H9 (cell line): ENCODE data around the gene LYSMD2. TPM values are rescaled to one million over a fixed set of nuclear protein-coding genes. Genes with fewer than 3 reads are reported as not detected.

Source experiments
- DNase-seq: peaks from one replicate; pipeline ENCODE4 v3.0.0-alpha.2; 2017
- H2AFZ ChIP-seq: one replicate; pipeline ENCODE4 v1.6.1; 2013; ENCODE audit warnings: mild to moderate bottlenecking, low read length, control low read depth, moderate library complexity
- H2AK5ac ChIP-seq: 2 replicates; pipeline ENCODE4 v1.6.1; 2013; ENCODE audit warnings: low read length, control low read depth, mixed read lengths; ENCODE audit not compliant: insufficient read length
- H2BK120ac ChIP-seq: one replicate; pipeline ENCODE4 v1.6.1; 2013; ENCODE audit warnings: low read depth, mild to moderate bottlenecking, low read length, control low read depth, inconsistent platforms; ENCODE audit not compliant: poor library complexity, severe bottlenecking
- H2BK12ac ChIP-seq: 2 replicates; pipeline ENCODE4 v1.6.1; 2013; ENCODE audit warnings: low read length, control low read depth, mixed read lengths, low read depth; ENCODE audit not compliant: insufficient read length
- H2BK15ac ChIP-seq: 2 replicates; pipeline ENCODE4 v1.6.1; 2013; ENCODE audit warnings: low read depth, low read length, control low read depth
- H2BK20ac ChIP-seq: one replicate; pipeline ENCODE4 v1.6.1; 2013; ENCODE audit warnings: low read depth, mild to moderate bottlenecking, low read length, control low read depth, inconsistent platforms; ENCODE audit not compliant: poor library complexity, severe bottlenecking
- H2BK5ac ChIP-seq: 2 replicates; pipeline ENCODE4 v1.6.1; 2013; ENCODE audit warnings: low read length, control low read depth, mixed read lengths; ENCODE audit not compliant: insufficient read length
- H3K14ac ChIP-seq: 2 replicates; pipeline ENCODE4 v1.6.1; 2013; ENCODE audit warnings: low read length, control low read depth; ENCODE audit not compliant: insufficient read depth
- H3K18ac ChIP-seq: 2 replicates; pipeline ENCODE4 v1.6.1; 2013; ENCODE audit warnings: low read depth, mild to moderate bottlenecking, mixed read lengths, low read length, control low read depth; ENCODE audit not compliant: insufficient read length
- H3K23ac ChIP-seq: 2 replicates; pipeline ENCODE4 v1.6.1; 2013; ENCODE audit warnings: low read length, control low read depth, mixed read lengths, low read depth; ENCODE audit not compliant: insufficient read length
- H3K23me2 ChIP-seq: 2 replicates; pipeline ENCODE4 v1.6.1; 2013; ENCODE audit warnings: low read depth, mild to moderate bottlenecking, mixed read lengths, low read length, control low read depth; ENCODE audit not compliant: insufficient read length, poor library complexity, severe bottlenecking
- H3K27ac ChIP-seq: 2 replicates; pipeline ENCODE4 v1.5.1; 2013; ENCODE audit warnings: low read length, control low read depth, mixed read lengths, low read depth; ENCODE audit not compliant: insufficient read length
- H3K27me3 ChIP-seq: 2 replicates; pipeline ENCODE4 v1.6.1; 2013; ENCODE audit warnings: low read length, control low read depth, inconsistent platforms; ENCODE audit not compliant: insufficient read depth
- H3K4ac ChIP-seq: 2 replicates; pipeline ENCODE4 v1.6.1; 2013; ENCODE audit warnings: low read depth, mild to moderate bottlenecking, control low read depth, inconsistent platforms, low read length, moderate library complexity
- H3K4me1 ChIP-seq: 2 replicates; pipeline ENCODE4 v1.6.1; 2013; ENCODE audit warnings: low read length, control low read depth, inconsistent platforms; ENCODE audit not compliant: insufficient read depth
- H3K4me2 ChIP-seq: 2 replicates; pipeline ENCODE4 v1.6.1; 2013; ENCODE audit warnings: low read length, control low read depth, mixed read lengths; ENCODE audit not compliant: insufficient read length, insufficient read depth
- H3K56ac ChIP-seq: 2 replicates; pipeline ENCODE4 v1.6.1; 2013; ENCODE audit warnings: low read depth, mild to moderate bottlenecking, mixed read lengths, low read length, control low read depth; ENCODE audit not compliant: insufficient read length
- H3K79me1 ChIP-seq: 2 replicates; pipeline ENCODE4 v1.6.1; 2013; ENCODE audit warnings: low read depth, mild to moderate bottlenecking, moderate library complexity, low read length, control low read depth, inconsistent platforms; ENCODE audit not compliant: insufficient read depth, poor library complexity, severe bottlenecking
- H3K79me2 ChIP-seq: 2 replicates; pipeline ENCODE4 v1.6.1; 2013; ENCODE audit warnings: low read length, control low read depth, inconsistent platforms; ENCODE audit not compliant: insufficient read depth
- H3K9ac ChIP-seq: 2 replicates; pipeline ENCODE4 v1.6.1; 2013; ENCODE audit warnings: low read length, control low read depth, mixed read lengths; ENCODE audit not compliant: insufficient read length; ENCODE audit errors: extremely low read depth
- H3K9me3 ChIP-seq: one replicate; pipeline ENCODE4 v1.6.1; 2013; ENCODE audit warnings: low read depth, low read length, inconsistent platforms; ENCODE audit not compliant: control insufficient read depth
- H3T11ph ChIP-seq: one replicate; pipeline ENCODE4 v1.6.1; 2013; ENCODE audit warnings: mild to moderate bottlenecking, low read length, control low read depth, inconsistent platforms
- H4K20me1 ChIP-seq: one replicate; pipeline ENCODE4 v1.6.1; 2013; ENCODE audit not compliant: control insufficient read depth, insufficient read length, insufficient read depth
- H4K5ac ChIP-seq: 2 replicates; pipeline ENCODE4 v1.6.1; 2013; ENCODE audit warnings: low read depth, mild to moderate bottlenecking, mixed read lengths, low read length, control low read depth; ENCODE audit not compliant: insufficient read length
- H4K8ac ChIP-seq: replicated peaks from 2 replicates; pipeline ENCODE4 v1.6.1; 2013; ENCODE audit warnings: low read length, control low read depth, mixed read lengths, low read depth; ENCODE audit not compliant: insufficient read length
- H4K91ac ChIP-seq: 2 replicates; pipeline ENCODE4 v1.6.1; 2013; ENCODE audit warnings: low read depth, mild to moderate bottlenecking, moderate library complexity, mixed read lengths, low read length, control low read depth; ENCODE audit not compliant: insufficient read length
- H3K27ac Mint-ChIP-seq, 3 experiments: 2 replicates in 2 of 3; 3 replicates in 1 of 3; pipeline ENCODE4 v1.8.0; 2020 to 2021; ENCODE audit warnings: mixed read lengths in 3 of 3, mild to moderate bottlenecking in 1 of 3, moderate library complexity in 1 of 3
- H3K27me3 Mint-ChIP-seq: 2 replicates; pipeline ENCODE4 v1.8.0; 2021; ENCODE audit warnings: low read depth, mild to moderate bottlenecking, moderate library complexity, mixed read lengths
- H3K36me3 Mint-ChIP-seq, 3 experiments: 2 replicates in 2 of 3; 3 replicates in 1 of 3; pipeline ENCODE4 v1.8.0; 2020 to 2021; ENCODE audit warnings: low read depth in 3 of 3, mixed read lengths in 3 of 3; ENCODE audit not compliant: insufficient read depth in 1 of 3
- H3K4me1 Mint-ChIP-seq, 2 experiments: 2 replicates each; pipeline ENCODE4 v1.8.0; 2020; ENCODE audit warnings: mixed read lengths in 2 of 2
- H3K4me3 Mint-ChIP-seq, 2 experiments: 2 replicates in 1 of 2; 3 replicates in 1 of 2; pipeline ENCODE4 v1.8.0; 2020 to 2021; ENCODE audit warnings: mild to moderate bottlenecking in 2 of 2, mixed read lengths in 2 of 2, moderate library complexity in 1 of 2
- H3K9me3 Mint-ChIP-seq, 2 experiments: 2 replicates in 1 of 2; 3 replicates in 1 of 2; pipeline ENCODE4 v1.8.0; 2020; ENCODE audit warnings: mild to moderate bottlenecking in 2 of 2, mixed read lengths in 2 of 2, moderate library complexity in 1 of 2
- WGBS: extraction: QIAGEN DNeasy Blood & Tissue Kit; methylation state at CpG from one replicate; pipeline ENCODE4 v1.1.7; 2013; ENCODE audit warnings: missing lambda C conversion rate, low lambda C conversion rate, mixed read lengths; ENCODE audit not compliant: insufficient read length; ENCODE audit errors: extremely low coverage; 5-methylcytosine and 5-hydroxymethylcytosine counted together
- total RNA-seq: library from RNA; stranded (reverse); gene quantifications from 2 replicates; pipeline ENCODE4 v1.2.1, GENCODE V29; 2021
- TF ChIP-seq, protein P1 (sequence below): fragments of 200-600 bp; sonication (generic); conservative IDR thresholded peaks from 3 replicates; pipeline ENCODE4 v1.8.0; 2021; ENCODE audit warnings: antibody characterized with exemption, mild to moderate bottlenecking

The LYSMD2 gene
- total RNA-seq, 1 experiment from 2014 or later = 3.9 TPM

DNA sequence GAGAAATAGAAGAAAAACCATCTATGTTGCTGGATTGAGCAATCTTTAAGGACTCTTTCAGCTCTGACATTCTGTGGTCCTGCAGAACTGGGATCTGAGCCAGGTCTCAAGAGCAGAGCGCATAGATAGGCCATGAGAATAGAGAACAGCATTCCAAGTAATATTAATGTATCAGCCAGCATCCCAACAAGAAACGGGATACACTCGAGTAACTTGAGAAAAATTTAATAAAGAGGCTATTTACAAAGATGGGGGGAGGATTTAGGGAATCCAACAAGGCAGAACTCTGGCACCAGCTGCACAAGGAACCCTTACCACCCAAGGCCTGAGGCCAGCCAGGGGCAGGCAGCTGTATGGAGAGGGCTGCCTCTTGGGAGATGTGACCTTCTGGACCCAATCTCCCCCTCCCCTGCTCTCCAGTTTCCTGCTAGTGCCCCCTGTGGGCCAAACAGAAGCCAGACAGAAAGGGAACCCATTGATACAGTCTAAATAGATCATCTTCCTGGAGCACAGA is 22.2 kb upstream of the LYSMD2 start:
- H3K14ac ChIP-seq = no peak overlapping the region
- no peak overlapping the region for H2BK120ac ChIP-seq
- H3K36me3 Mint-ChIP-seq = 0 out of 7 replicates have a peak, but pooled peaks cover 0 to 2% (median 0%) of the 10 kb centered on the region in 3 experiments
- H3K79me1 ChIP-seq = no peaks in the 10 kb centered on the region
- no peaks in the 10 kb centered on the region for H3K27me3 ChIP-seq
- no CpG with 5 or more reads among the region's 3 CpGs for WGBS
- H4K5ac ChIP-seq = no peak overlapping the region
- H3K9me3 ChIP-seq = no peaks in the 10 kb centered on the region
- H3K18ac ChIP-seq = no peak overlapping the region
- H3K27me3 Mint-ChIP-seq = peaks cover 17% of the 10 kb centered on the region
- H3K4me2 ChIP-seq = no peak overlapping the region
- peaks cover 2 to 3% of the 10 kb centered on the region in 2 experiments; a peak in 3 of 5 replicates for H3K9me3 Mint-ChIP-seq
- no peak overlapping the region for H3K56ac ChIP-seq
- no peak overlapping the region for H3T11ph ChIP-seq
- H3K4me3 Mint-ChIP-seq = no peak overlapping the region
- H2AK5ac ChIP-seq = no peak overlapping the region
- no peak overlapping the region for H2BK12ac ChIP-seq
- H2BK15ac ChIP-seq = no peak overlapping the region
- peaks cover 5% of the 10 kb centered on the region in 2 experiments for H3K4me1 Mint-ChIP-seq
- no peak overlapping the region for H3K27ac ChIP-seq
- TF ChIP-seq, protein P1, sequence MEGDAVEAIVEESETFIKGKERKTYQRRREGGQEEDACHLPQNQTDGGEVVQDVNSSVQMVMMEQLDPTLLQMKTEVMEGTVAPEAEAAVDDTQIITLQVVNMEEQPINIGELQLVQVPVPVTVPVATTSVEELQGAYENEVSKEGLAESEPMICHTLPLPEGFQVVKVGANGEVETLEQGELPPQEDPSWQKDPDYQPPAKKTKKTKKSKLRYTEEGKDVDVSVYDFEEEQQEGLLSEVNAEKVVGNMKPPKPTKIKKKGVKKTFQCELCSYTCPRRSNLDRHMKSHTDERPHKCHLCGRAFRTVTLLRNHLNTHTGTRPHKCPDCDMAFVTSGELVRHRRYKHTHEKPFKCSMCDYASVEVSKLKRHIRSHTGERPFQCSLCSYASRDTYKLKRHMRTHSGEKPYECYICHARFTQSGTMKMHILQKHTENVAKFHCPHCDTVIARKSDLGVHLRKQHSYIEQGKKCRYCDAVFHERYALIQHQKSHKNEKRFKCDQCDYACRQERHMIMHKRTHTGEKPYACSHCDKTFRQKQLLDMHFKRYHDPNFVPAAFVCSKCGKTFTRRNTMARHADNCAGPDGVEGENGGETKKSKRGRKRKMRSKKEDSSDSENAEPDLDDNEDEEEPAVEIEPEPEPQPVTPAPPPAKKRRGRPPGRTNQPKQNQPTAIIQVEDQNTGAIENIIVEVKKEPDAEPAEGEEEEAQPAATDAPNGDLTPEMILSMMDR = peak; percentile 69
- H3K23me2 ChIP-seq = no peaks in the 10 kb centered on the region
- H3K79me2 ChIP-seq = no peaks in the 10 kb centered on the region
- H3K23ac ChIP-seq = no peak overlapping the region
- no peak overlapping the region for H4K8ac ChIP-seq
- H2BK5ac ChIP-seq = no peak overlapping the region
- no peak overlapping the region for H2AFZ ChIP-seq
- H3K4me1 ChIP-seq = peaks cover 3% of the 10 kb centered on the region; the same call in 1 of the 2 replicates
- no peak overlapping the region for H4K91ac ChIP-seq
- H3K9ac ChIP-seq = no peak overlapping the region
- H4K20me1 ChIP-seq = no peaks in the 10 kb centered on the region
- H2BK20ac ChIP-seq = no peak overlapping the region
- H3K4ac ChIP-seq = no peak overlapping the region
- DNase-seq = peak; percentile 48
- no peak overlapping the region for H3K27ac Mint-ChIP-seq
